DMS153 (cell line): Measurements from ENCODE around the gene RAET1G.
"Not testable (repeated sequence)": the region's sequence is repeated elsewhere in the genome, so short reads cannot be mapped to it uniquely, and the experiment has no call there.

Experiments
- DNase-seq: peaks from one replicate; lab custom pipeline; 2025; lab: John Stamatoyannopoulos, UW

The RAET1G gene

GRCh38 chr6:149913540-149914240 lies 9.2 kb downstream of the RAET1G start:
- no peak for DNase-seq

GRCh38 chr6:149913085-149913484 lies 9.8 kb downstream of the RAET1G start:
- DNase-seq, result no peak

- not testable (repeated sequence) for DNase-seq
These were observed 10.2 kb downstream of the RAET1G start for GRCh38 chr6:149912680-149913079.

- no peak for DNase-seq
These were observed 12.2 kb downstream of the RAET1G start for GRCh38 chr6:149910721-149911151.

GRCh38 chr6:149909701-149910470 lies 13.0 kb downstream of the RAET1G start:
- no peak for DNase-seq

- not testable (repeated sequence) for DNase-seq
These were observed 14.4 kb downstream of the RAET1G start for GRCh38 chr6:149908480-149908879.

- DNase-seq, result no peak
These were observed 15.6 kb downstream of the RAET1G start for GRCh38 chr6:149907317-149907716.

- no peak for DNase-seq
These were observed 16.5 kb downstream of the RAET1G start for GRCh38 chr6:149906405-149906804.

GRCh38 chr6:149905911-149906371 lies 17.0 kb downstream of the RAET1G start:
- no peak for DNase-seq

- no peak for DNase-seq
These were observed 17.5 kb downstream of the RAET1G start for GRCh38 chr6:149905371-149905910.

GRCh38 chr6:149904661-149905370 lies 18.1 kb downstream of the RAET1G start:
- DNase-seq, result no peak

- peak; percentile 53 for DNase-seq
These were observed 18.8 kb downstream of the RAET1G start for GRCh38 chr6:149903938-149904611.

- DNase-seq, result no peak
These were observed 21.3 kb downstream of the RAET1G start for GRCh38 chr6:149901444-149902140.

GRCh38 chr6:149900620-149901443 lies 22.1 kb downstream of the RAET1G start:
- DNase-seq, result no peak

- DNase-seq, result no peak
These were observed 22.8 kb downstream of the RAET1G start for GRCh38 chr6:149899926-149900619.

- DNase-seq, result no peak
These were observed 23.4 kb downstream of the RAET1G start for GRCh38 chr6:149899486-149899885.

GRCh38 chr6:149898966-149899365 lies 24.0 kb downstream of the RAET1G start:
- DNase-seq, result no peak

GRCh38 chr6:149897855-149898744 lies 24.8 kb downstream of the RAET1G start, which contains the start of gene RAET1E:
TSS of gene RAET1E (minus strand) at chr6:149898113. CDS start at chr6:149890901, 7,212 bp downstream.
- no peak for DNase-seq
